22Rv1 (cell line): ENCODE results near the gene KRT35.

Experiments used
- CTCF ChIP-seq: fragments of 450-650 bp; IDR thresholded peaks from 2 replicates; pipeline ENCODE4 v1.5.1; 2017; ENCODE audit warnings: mild to moderate bottlenecking
- ZFX ChIP-seq: fragments of 450-650 bp; IDR thresholded peaks from 2 replicates; pipeline ENCODE4 v1.6.1; 2017; ENCODE audit warnings: antibody characterized with exemption, borderline replicate concordance

GRCh38 chr17:41429667-41430066 lies 51.3 kb downstream of the KRT35 start:
- no peak for TF ChIP-seq CTCF
- TF ChIP-seq ZFX, result no peak
